ENCODE results near the gene CISTR.

DNA sequence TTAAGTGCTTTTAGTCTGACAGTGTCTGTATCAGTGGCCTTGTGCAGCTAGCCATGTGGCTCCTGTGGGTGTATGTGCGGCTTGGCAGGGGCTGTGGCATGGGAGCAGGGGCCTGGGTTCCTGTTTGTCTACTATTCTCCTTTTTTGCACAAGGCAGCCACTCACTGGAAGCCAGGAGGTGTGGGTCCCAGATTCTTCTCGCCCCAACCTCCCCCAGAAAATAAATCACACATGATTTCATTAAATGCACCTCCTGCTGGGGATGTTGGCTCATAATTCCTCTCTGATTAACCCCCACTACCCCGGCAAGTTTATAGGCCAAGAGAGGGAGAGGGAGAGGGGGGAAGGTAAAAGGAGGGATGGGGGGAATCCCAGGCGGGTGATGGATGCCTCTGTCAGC lies 42.1 kb downstream of the CISTR start:
- TF ChIP-seq, protein P1, sequence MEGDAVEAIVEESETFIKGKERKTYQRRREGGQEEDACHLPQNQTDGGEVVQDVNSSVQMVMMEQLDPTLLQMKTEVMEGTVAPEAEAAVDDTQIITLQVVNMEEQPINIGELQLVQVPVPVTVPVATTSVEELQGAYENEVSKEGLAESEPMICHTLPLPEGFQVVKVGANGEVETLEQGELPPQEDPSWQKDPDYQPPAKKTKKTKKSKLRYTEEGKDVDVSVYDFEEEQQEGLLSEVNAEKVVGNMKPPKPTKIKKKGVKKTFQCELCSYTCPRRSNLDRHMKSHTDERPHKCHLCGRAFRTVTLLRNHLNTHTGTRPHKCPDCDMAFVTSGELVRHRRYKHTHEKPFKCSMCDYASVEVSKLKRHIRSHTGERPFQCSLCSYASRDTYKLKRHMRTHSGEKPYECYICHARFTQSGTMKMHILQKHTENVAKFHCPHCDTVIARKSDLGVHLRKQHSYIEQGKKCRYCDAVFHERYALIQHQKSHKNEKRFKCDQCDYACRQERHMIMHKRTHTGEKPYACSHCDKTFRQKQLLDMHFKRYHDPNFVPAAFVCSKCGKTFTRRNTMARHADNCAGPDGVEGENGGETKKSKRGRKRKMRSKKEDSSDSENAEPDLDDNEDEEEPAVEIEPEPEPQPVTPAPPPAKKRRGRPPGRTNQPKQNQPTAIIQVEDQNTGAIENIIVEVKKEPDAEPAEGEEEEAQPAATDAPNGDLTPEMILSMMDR (IDR thresholded peaks at IDR 0.05) = no peak
- TF ChIP-seq POLR2A (IDR thresholded peaks at IDR 0.05) = no peak
